Measurements from ENCODE around the gene KLRD1.
A peak's percentile ranks its signal among the peaks of the same experiment; 100 is the strongest.
"Not testable (repeated sequence)": the region's sequence is repeated elsewhere in the genome, so short reads cannot be mapped to it uniquely, and the experiment has no call there.

KLRD1 gene

DNA sequence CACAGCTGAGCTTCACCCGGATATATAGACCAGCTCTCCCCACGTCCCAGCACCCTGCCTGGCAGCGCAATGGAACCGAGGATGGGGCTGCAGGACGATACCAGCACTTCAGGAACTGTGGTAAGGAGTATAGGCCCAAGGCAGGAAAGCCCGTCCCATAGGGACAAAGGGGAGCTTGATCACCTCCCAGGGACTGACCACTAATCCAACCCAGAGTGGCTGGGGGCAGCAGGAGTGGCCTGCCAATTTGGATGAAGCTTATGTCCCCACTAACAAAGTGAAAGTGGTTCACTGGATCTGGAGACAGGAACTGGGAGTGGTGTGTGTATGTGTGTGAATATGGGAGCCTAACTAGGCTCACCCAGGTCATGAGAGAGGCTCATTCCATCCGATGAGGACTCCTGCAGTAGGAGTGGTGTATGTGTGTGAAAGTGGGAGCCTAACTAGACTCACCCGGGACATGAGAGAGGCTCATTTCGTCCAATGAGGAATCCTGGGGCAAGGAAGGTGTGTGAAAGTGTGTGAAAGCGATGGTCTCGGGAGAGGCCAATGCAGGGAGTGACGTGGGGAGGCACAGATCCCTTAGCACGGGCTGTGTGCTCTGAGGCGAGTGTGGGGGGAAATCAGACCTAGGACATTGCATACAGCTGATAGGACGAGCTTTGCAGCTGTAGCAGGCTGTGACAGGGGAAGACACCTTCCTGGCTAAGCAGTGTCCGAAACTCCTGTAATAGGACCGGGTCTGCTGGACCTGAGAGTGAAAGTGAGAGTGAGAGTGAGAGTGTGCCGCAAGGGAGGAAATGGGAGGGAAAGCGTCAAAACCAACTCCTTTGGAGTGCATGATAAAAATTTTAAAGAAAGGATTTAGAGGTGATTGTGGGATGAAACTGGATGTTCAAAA lies 56.5 kb downstream of the KLRD1 start:
- H3K4me1 ChIP-seq = peaks cover 26% of the 10 kb centered on the region
- peak overlapping the region; percentile 87 for H3K4me2 ChIP-seq (ENCODE audit: low read length)
- TF ChIP-seq, protein P1, sequence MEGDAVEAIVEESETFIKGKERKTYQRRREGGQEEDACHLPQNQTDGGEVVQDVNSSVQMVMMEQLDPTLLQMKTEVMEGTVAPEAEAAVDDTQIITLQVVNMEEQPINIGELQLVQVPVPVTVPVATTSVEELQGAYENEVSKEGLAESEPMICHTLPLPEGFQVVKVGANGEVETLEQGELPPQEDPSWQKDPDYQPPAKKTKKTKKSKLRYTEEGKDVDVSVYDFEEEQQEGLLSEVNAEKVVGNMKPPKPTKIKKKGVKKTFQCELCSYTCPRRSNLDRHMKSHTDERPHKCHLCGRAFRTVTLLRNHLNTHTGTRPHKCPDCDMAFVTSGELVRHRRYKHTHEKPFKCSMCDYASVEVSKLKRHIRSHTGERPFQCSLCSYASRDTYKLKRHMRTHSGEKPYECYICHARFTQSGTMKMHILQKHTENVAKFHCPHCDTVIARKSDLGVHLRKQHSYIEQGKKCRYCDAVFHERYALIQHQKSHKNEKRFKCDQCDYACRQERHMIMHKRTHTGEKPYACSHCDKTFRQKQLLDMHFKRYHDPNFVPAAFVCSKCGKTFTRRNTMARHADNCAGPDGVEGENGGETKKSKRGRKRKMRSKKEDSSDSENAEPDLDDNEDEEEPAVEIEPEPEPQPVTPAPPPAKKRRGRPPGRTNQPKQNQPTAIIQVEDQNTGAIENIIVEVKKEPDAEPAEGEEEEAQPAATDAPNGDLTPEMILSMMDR (IDR thresholded peaks at IDR 0.05) = no peak
- no peaks in the 10 kb centered on the region for H3K27me3 ChIP-seq (ENCODE audit: control insufficient read depth, insufficient read depth, low read length)
- peak overlapping the region; percentile 79 for H3K4me3 ChIP-seq (ENCODE audit: low read depth, low read length)
- H3K36me3 ChIP-seq (ENCODE audit: control insufficient read depth, insufficient read depth, low read length) = no peaks in the 10 kb centered on the region
- H3K9ac ChIP-seq = peak overlapping the region; percentile 43
- H3K27ac ChIP-seq = peak overlapping the region; percentile 92
- no peaks in the 10 kb centered on the region for H3K79me2 ChIP-seq
- H3K9me3 ChIP-seq (ENCODE audit: control insufficient read depth, low read length) = no peaks in the 10 kb centered on the region
- H2AFZ ChIP-seq = peak overlapping the region; percentile 98

DNA sequence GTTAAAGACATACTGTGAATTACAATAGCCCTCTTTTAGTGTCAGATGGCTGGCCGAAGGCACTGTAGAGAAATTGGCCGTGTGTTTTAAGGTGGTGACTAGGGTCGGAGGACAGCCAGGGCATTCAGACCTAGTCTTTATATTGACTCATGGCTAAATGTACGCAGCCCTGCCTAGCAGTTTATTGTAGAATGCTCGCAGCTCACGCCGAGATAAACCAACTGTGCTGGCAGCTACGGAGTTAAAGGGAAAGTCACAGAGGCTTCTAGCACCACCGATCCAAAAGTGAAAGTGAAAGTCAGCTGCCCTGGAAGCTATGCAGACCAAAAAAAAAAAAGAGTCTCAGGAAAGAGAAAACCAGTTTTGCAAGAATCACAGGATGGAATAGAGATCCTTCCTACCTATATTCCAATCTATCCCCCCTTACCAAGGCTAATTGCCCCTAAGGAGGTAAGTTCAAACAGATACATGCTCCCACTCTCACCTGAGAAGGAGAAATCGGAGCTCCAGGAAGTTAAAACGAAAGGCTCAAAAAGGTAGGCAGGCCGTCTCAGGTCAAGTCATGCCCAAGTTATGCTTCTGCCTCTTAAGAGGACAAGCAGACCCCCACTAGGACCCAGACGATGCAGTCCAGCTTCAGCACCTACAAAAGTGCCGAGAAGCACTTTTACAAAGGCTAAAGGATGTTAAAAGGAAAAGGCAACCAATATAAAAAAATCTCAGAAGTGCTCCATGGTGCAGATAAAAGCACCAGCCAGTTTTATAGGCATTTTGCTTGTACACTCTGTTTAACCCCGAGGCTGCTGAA lies 57.3 kb downstream of the KLRD1 start:
- peak overlapping the region; percentile 79 for H3K4me3 ChIP-seq (ENCODE audit: low read depth, low read length)
- H3K4me2 ChIP-seq (ENCODE audit: low read length) = peak overlapping the region; percentile 87
- TF ChIP-seq, protein P1 (IDR thresholded peaks at IDR 0.05) = no peak
- H3K27me3 ChIP-seq (ENCODE audit: control insufficient read depth, insufficient read depth, low read length) = no peaks in the 10 kb centered on the region
- peak overlapping the region; percentile 43 for H3K9ac ChIP-seq
- peaks cover 26% of the 10 kb centered on the region for H3K4me1 ChIP-seq
- H3K27ac ChIP-seq = peak overlapping the region; percentile 92
- no peaks in the 10 kb centered on the region for H3K79me2 ChIP-seq
- no peaks in the 10 kb centered on the region for H3K36me3 ChIP-seq (ENCODE audit: control insufficient read depth, insufficient read depth, low read length)
- peak overlapping the region; percentile 98 for H2AFZ ChIP-seq
- no peaks in the 10 kb centered on the region for H3K9me3 ChIP-seq (ENCODE audit: control insufficient read depth, low read length)

DNA sequence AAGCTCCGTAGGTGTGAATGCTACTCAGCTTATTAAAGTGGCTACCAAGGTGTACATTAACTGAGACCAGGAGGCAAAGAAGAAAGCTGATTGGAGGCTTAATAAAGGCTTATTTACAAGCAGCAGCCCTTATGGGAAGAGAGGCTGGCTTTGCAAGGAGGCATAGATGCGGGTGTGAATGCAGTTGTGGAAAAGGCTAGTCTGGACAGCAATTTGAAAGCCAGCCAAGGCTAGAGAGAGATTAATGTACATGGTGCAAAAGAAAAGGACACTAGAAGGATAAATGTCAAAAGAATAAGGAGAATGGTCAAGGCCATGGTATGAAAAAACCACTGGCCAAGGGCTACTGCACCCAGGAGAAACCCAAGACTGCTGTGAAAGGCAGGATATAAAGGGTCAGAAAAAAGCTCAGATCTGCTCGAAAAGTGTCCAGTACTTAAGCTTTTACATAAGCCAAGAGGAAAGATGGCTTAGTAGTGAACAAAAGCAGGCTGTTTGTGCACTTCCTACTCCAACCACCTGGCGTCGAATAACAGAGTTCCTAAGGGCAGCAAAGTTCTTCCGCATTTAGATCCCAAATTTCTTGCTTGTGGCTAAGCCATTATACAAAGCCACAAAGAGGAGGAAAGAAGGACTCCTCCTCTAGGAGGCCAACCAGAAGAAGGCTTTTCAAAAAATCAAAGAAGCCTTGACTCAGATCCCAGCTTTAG lies 58.2 kb downstream of the KLRD1 start:
- Histone ChIP-seq H3K4me2 (ENCODE audit: low read length) (peak overlapping the region; percentile 87), H3K27ac (peak overlapping the region; percentile 92), H3K4me1 (peaks cover 26% of the 10 kb centered on the region), H3K27me3 (ENCODE audit: control insufficient read depth, insufficient read depth, low read length) (no peaks in the 10 kb centered on the region), H3K9me3 (ENCODE audit: control insufficient read depth, low read length) (no peaks in the 10 kb centered on the region), H2AFZ (peak overlapping the region; percentile 98), H3K79me2 (no peaks in the 10 kb centered on the region), H3K36me3 (ENCODE audit: control insufficient read depth, insufficient read depth, low read length) (no peaks in the 10 kb centered on the region), H3K9ac (no peak overlapping the region), H3K4me3 (ENCODE audit: low read depth, low read length) (peak overlapping the region; percentile 79)
- TF ChIP-seq, protein P1 (IDR thresholded peaks at IDR 0.05) = peak; percentile 51

DNA sequence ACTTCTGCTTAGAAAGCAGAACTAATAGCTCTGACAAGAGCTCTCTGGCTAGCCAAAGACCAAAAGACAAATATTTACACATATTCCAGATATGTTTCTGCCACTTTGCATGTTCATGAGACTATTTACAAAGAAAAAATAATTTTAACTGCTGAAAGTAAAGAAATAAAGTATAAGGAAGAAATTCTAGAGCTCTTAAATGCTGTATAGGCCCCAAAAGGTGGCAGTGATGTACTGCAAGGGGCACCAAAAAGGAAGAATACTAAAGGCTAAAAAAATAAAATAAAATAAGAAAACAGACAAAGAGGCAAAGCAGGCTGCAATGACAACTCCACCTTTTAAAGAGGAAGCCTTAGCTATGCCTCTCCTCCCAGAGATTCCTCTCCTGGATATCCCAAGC lies 59.2 kb downstream of the KLRD1 start:
- no peak overlapping the region for H3K4me2 ChIP-seq (ENCODE audit: low read length)
- TF ChIP-seq, protein P1 (IDR thresholded peaks at IDR 0.05) = peak; percentile 49
- H3K9me3 ChIP-seq (ENCODE audit: control insufficient read depth, low read length) = no peaks in the 10 kb centered on the region
- peak overlapping the region; percentile 98 for H2AFZ ChIP-seq
- H3K4me3 ChIP-seq (ENCODE audit: low read depth, low read length) = no peak overlapping the region
- no peaks in the 10 kb centered on the region for H3K79me2 ChIP-seq
- H3K9ac ChIP-seq = no peak overlapping the region
- H3K27me3 ChIP-seq (ENCODE audit: control insufficient read depth, insufficient read depth, low read length) = no peaks in the 10 kb centered on the region
- H3K4me1 ChIP-seq = peaks cover 26% of the 10 kb centered on the region
- no peaks in the 10 kb centered on the region for H3K36me3 ChIP-seq (ENCODE audit: control insufficient read depth, insufficient read depth, low read length)
- H3K27ac ChIP-seq = peak overlapping the region; percentile 92

DNA sequence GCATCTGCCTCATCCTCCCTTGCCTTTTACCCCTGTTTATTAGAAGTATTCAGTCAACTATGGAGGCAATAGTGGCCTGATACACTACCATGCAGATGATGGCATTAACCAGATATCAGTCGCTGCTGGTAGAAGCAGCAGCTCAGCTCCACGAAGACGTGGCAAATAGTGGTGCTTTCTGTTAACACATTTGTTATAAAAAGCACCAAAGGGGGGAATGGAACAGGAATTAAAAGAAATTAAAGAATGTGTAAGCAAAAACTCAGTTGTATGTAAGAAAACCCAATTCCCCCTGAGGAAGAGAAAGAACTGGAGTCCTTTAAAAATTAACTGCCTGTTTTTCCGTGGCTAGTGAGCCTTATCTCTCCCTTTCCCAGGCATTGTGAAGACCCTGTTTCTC lies 60.0 kb downstream of the KLRD1 start:
- Histone ChIP-seq H3K4me1 (peaks cover 22% of the 10 kb centered on the region), H3K27ac (peak overlapping the region; percentile 92), H2AFZ (peak overlapping the region; percentile 66)
- not testable (repeated sequence) for H3K27me3 ChIP-seq (ENCODE audit: control insufficient read depth, insufficient read depth, low read length); H3K4me3 ChIP-seq (ENCODE audit: low read depth, low read length); H3K9me3 ChIP-seq (ENCODE audit: control insufficient read depth, low read length); H3K4me2 ChIP-seq (ENCODE audit: low read length); H3K36me3 ChIP-seq (ENCODE audit: control insufficient read depth, insufficient read depth, low read length); H3K9ac ChIP-seq; H3K79me2 ChIP-seq

Data from parathyroid adenoma (tissue), 2 donors.